Mucosa of rectum (tissue), 2 donors: ENCODE results near the gene ZBTB32.

Experiments
- H3K27ac ChIP-seq, 2 donors: one replicate each; pipeline ENCODE4 v1.7.0; 2013; ENCODE audit warnings: inconsistent platforms in 2 of 2, low read depth in 2 of 2, low read length in 2 of 2
- H3K27me3 ChIP-seq, 2 donors: one replicate each; pipeline ENCODE4 v1.7.0; 2013; ENCODE audit warnings: low read length in 2 of 2; ENCODE audit not compliant: control insufficient read depth in 2 of 2, insufficient read depth in 2 of 2
- H3K36me3 ChIP-seq, 2 donors: one replicate each; pipeline ENCODE4 v1.7.0; 2013; ENCODE audit warnings: low read length in 2 of 2; ENCODE audit not compliant: control insufficient read depth in 2 of 2, insufficient read depth in 2 of 2
- H3K4me1 ChIP-seq, 2 donors: one replicate each; pipeline ENCODE4 v1.7.0; 2013; ENCODE audit warnings: low read length in 2 of 2, mild to moderate bottlenecking in 1 of 2; ENCODE audit not compliant: control insufficient read depth in 2 of 2, insufficient read depth in 2 of 2
- H3K4me3 ChIP-seq, 2 donors: one replicate each; pipeline ENCODE4 v1.7.0; 2013; ENCODE audit warnings: low read length in 2 of 2
- H3K9ac ChIP-seq, 2 donors: one replicate each; pipeline ENCODE4 v1.7.0; 2013; ENCODE audit warnings: low read length in 2 of 2, low read depth in 1 of 2, mild to moderate bottlenecking in 1 of 2
- H3K9me3 ChIP-seq, 2 donors: one replicate each; pipeline ENCODE4 v1.7.0; 2013; ENCODE audit warnings: low read length in 2 of 2; ENCODE audit not compliant: control insufficient read depth in 2 of 2
- donor health status: healthy.
- donor health status: Normal muscosa, but diverticular disease.

The ZBTB32 gene

GRCh38 chr19:35734889-35735288 is 30.5 kb downstream of the ZBTB32 start:
- Histone ChIP-seq H3K9ac (no peak overlapping the region), H3K36me3 (peaks cover 53 to 67% of the 10 kb centered on the region in 2 donors), H3K4me1 (peaks cover under 1 to 4% of the 10 kb centered on the region in 2 donors), H3K9me3 (no peaks in the 10 kb centered on the region), H3K27me3 (no peaks in the 10 kb centered on the region), H3K27ac (no peak overlapping the region), H3K4me3 (no peak overlapping the region)

- Histone ChIP-seq H3K9ac (no peak overlapping the region), H3K36me3 (peaks cover 32 to 44% of the 10 kb centered on the region in 2 donors), H3K9me3 (no peaks in the 10 kb centered on the region), H3K4me1 (peaks cover 6 to 12% of the 10 kb centered on the region in 2 donors), H3K4me3 (no peak overlapping the region), H3K27ac (no peak overlapping the region), H3K27me3 (no peaks in the 10 kb centered on the region)
These were observed 32.8 kb downstream of the ZBTB32 start for GRCh38 chr19:35736913-35737886.

- peaks cover 8 to 16% of the 10 kb centered on the region in 2 donors for H3K4me1 ChIP-seq
- no peak overlapping the region for H3K9ac ChIP-seq
- H3K27ac ChIP-seq: no peak overlapping the region
- H3K4me3 ChIP-seq: no peak overlapping the region
- no peaks in the 10 kb centered on the region for H3K27me3 ChIP-seq
- H3K9me3 ChIP-seq: no peaks in the 10 kb centered on the region
- peaks cover 27 to 46% of the 10 kb centered on the region in 2 donors for H3K36me3 ChIP-seq
These were observed 33.9 kb downstream of the ZBTB32 start for GRCh38 chr19:35738021-35738886.

GRCh38 chr19:35738887-35739229 is 34.5 kb downstream of the ZBTB32 start:
- no peaks in the 10 kb centered on the region for H3K9me3 ChIP-seq
- peaks cover 26 to 43% of the 10 kb centered on the region in 2 donors for H3K36me3 ChIP-seq
- no peaks in the 10 kb centered on the region for H3K27me3 ChIP-seq
- no peak overlapping the region for H3K4me3 ChIP-seq
- no peak overlapping the region for H3K27ac ChIP-seq
- peaks cover 9 to 16% of the 10 kb centered on the region in 2 donors for H3K4me1 ChIP-seq
- H3K9ac ChIP-seq: no peak overlapping the region

- peaks cover 25 to 37% of the 10 kb centered on the region in 2 donors for H3K36me3 ChIP-seq
- H3K9ac ChIP-seq: peak overlapping the region in 1 of 2 donors; percentile 32
- peak overlapping the region; percentile 76 to 85 for H3K4me3 ChIP-seq
- no peaks in the 10 kb centered on the region for H3K27me3 ChIP-seq
- peaks cover 15 to 23% of the 10 kb centered on the region in 2 donors for H3K4me1 ChIP-seq
- no peaks in the 10 kb centered on the region for H3K9me3 ChIP-seq
- H3K27ac ChIP-seq: peak overlapping the region in 1 of 2 donors; percentile 86
These were observed 35.1 kb downstream of the ZBTB32 start for GRCh38 chr19:35739275-35740107.

GRCh38 chr19:35740108-35740422 is 35.7 kb downstream of the ZBTB32 start:
- H3K4me3 ChIP-seq: peak overlapping the region; percentile 76 to 85
- peaks cover 19 to 34% of the 10 kb centered on the region in 2 donors for H3K36me3 ChIP-seq
- H3K27ac ChIP-seq: peak overlapping the region; percentile 26 to 86
- no peaks in the 10 kb centered on the region for H3K27me3 ChIP-seq
- no peaks in the 10 kb centered on the region for H3K9me3 ChIP-seq
- peaks cover 18 to 26% of the 10 kb centered on the region in 2 donors for H3K4me1 ChIP-seq
- peak overlapping the region; percentile 32 to 59 for H3K9ac ChIP-seq

GRCh38 chr19:35740423-35741202 is 36.3 kb downstream of the ZBTB32 start:
- peak overlapping the region; percentile 76 to 85 for H3K4me3 ChIP-seq
- no peaks in the 10 kb centered on the region for H3K27me3 ChIP-seq
- H3K9ac ChIP-seq: peak overlapping the region; percentile 59 to 76
- peaks cover 15 to 29% of the 10 kb centered on the region in 2 donors for H3K36me3 ChIP-seq
- no peaks in the 10 kb centered on the region for H3K9me3 ChIP-seq
- H3K27ac ChIP-seq: peak overlapping the region; percentile 60 to 86
- peaks cover 18 to 26% of the 10 kb centered on the region in 2 donors for H3K4me1 ChIP-seq

GRCh38 chr19:35741203-35741515 is 36.8 kb downstream of the ZBTB32 start:
- H3K36me3 ChIP-seq: peaks cover 15 to 27% of the 10 kb centered on the region in 2 donors
- H3K9me3 ChIP-seq: no peaks in the 10 kb centered on the region
- peak overlapping the region; percentile 58 to 76 for H3K9ac ChIP-seq
- no peaks in the 10 kb centered on the region for H3K27me3 ChIP-seq
- H3K27ac ChIP-seq: peak overlapping the region; percentile 60 to 86
- H3K4me3 ChIP-seq: peak overlapping the region; percentile 76 to 85
- H3K4me1 ChIP-seq: peaks cover 22 to 31% of the 10 kb centered on the region in 2 donors

GRCh38 chr19:35742121-35742724 is 37.9 kb downstream of the ZBTB32 start, which contains the start of gene IGFLR1:
Gene IGFLR1 (minus strand): TSS chr19:35742452. CDS start chr19:35741180, 1,272 bp downstream.
- Histone ChIP-seq H3K36me3 (peaks cover 15 to 21% of the 10 kb centered on the region in 2 donors), H3K4me1 (peaks cover 23 to 35% of the 10 kb centered on the region in 2 donors), H3K9me3 (no peaks in the 10 kb centered on the region), H3K27ac (peak within 1 kb of the TSS; percentile 73 to 85), H3K9ac (peak within 1 kb of the TSS; percentile 53 to 74), H3K27me3 (no peaks in the 10 kb centered on the region), H3K4me3 (peak within 1 kb of the TSS; percentile 76 to 85)
